HG02870 (cell line): ENCODE data around the gene HAGHL.
"Not testable (repeated sequence)": the region's sequence is repeated elsewhere in the genome, so short reads cannot be mapped to it uniquely, and the experiment has no call there.

Experiments
- ATAC-seq: cut with Tn5 transposase; IDR thresholded peaks from one replicate; pipeline ENCODE4 v1.9.1; 2021; ENCODE audit warnings: mild to moderate bottlenecking, moderate library complexity; ENCODE audit not compliant: unreplicated experiment

The HAGHL gene

GRCh38 chr16:707062-707538 is 19.8 kb upstream of the HAGHL start:
- ATAC-seq: no peak

GRCh38 chr16:708019-708418 is 18.9 kb upstream of the HAGHL start:
- no peak for ATAC-seq

- ATAC-seq: no peak
Observed at GRCh38 chr16:708959-709358, 17.9 kb upstream of the HAGHL start.

GRCh38 chr16:709566-710499 is 17.1 kb upstream of the HAGHL start:
- no peak for ATAC-seq

GRCh38 chr16:710500-711075 is 16.3 kb upstream of the HAGHL start:
- ATAC-seq: no peak

- ATAC-seq: no peak
Observed at GRCh38 chr16:711084-711483, 15.8 kb upstream of the HAGHL start.

GRCh38 chr16:711548-712320 is 15.2 kb upstream of the HAGHL start:
- ATAC-seq: no peak

- not testable (repeated sequence) for ATAC-seq
Observed at GRCh38 chr16:712740-713250, 14.1 kb upstream of the HAGHL start.

GRCh38 chr16:714079-714478 is 12.8 kb upstream of the HAGHL start:
- ATAC-seq: no peak

GRCh38 chr16:714558-715476 is 12.1 kb upstream of the HAGHL start, which contains the start of gene METRN:
Gene METRN (plus strand): TSS chr16:715118. CDS start chr16:715290, 172 bp downstream.
- peak; percentile 65 for ATAC-seq

GRCh38 chr16:715477-716199 is 11.3 kb upstream of the HAGHL start:
- ATAC-seq: no peak

GRCh38 chr16:716200-716568 is 10.7 kb upstream of the HAGHL start:
- ATAC-seq: no peak

GRCh38 chr16:716768-717325 is 10.1 kb upstream of the HAGHL start:
- ATAC-seq: no peak

GRCh38 chr16:717450-718245 is 9.3 kb upstream of the HAGHL start:
- ATAC-seq: no peak

- ATAC-seq: no peak
Observed at GRCh38 chr16:718389-718788, 8.5 kb upstream of the HAGHL start.

GRCh38 chr16:718922-719321 is 8.0 kb upstream of the HAGHL start:
- no peak for ATAC-seq

- no peak for ATAC-seq
Observed at GRCh38 chr16:719815-720446, 7.0 kb upstream of the HAGHL start.

- no peak for ATAC-seq
Observed at GRCh38 chr16:720447-720989, 6.4 kb upstream of the HAGHL start.
